Left lung (tissue), 10 donors: ENCODE measurements around the gene MB. TPM values are rescaled to one million over a fixed set of nuclear protein-coding genes. Genes with fewer than 3 reads are reported as not detected.

Experiments
- ATAC-seq: fragments of 200-7000 bp; cut with Tn5 transposase; one replicate; pipeline ENCODE4 v1.9.1; 2020; ENCODE audit warnings: moderate library complexity
- DNase-seq, 4 donors: peaks; one replicate each; pipeline ENCODE4 v3.0.0-alpha.2; 2013 to 2020
- H3K27ac ChIP-seq, 2 donors: fragments of 200-600 bp; sonication (generic) in 1 of 2; one replicate each; pipeline versions ENCODE4 v1.5.0 to v1.8.0; 2020 to 2021
- H3K27me3 ChIP-seq, 2 donors: fragments of 200-600 bp; sonication (generic) in 1 of 2; one replicate each; pipeline versions ENCODE4 v1.5.0 to v1.8.0; 2020 to 2021
- H3K36me3 ChIP-seq, 2 donors: fragments of 200-600 bp; sonication (generic) in 1 of 2; one replicate each; pipeline versions ENCODE4 v1.5.0 to v1.8.0; 2020 to 2021
- H3K4me1 ChIP-seq, 2 donors: fragments of 200-600 bp; one replicate each; pipeline ENCODE4 v1.8.0; 2021
- H3K4me3 ChIP-seq, 2 donors: fragments of 200-600 bp; sonication (generic) in 1 of 2; one replicate each; pipeline versions ENCODE4 v1.5.0 to v1.8.0; 2020 to 2021; ENCODE audit warnings: mild to moderate bottlenecking in 1 of 2
- H3K9me3 ChIP-seq, 2 donors: fragments of 200-600 bp; sonication (generic) in 1 of 2; one replicate each; pipeline versions ENCODE4 v1.5.0 to v1.8.0; 2020 to 2021
- intact Hi-C, 2 donors: fragments of 100-400 bp; cut with DNase I; formaldehyde crosslinking; loops; one replicate each; pipeline versions ENCODE4 v1.11.2 to v1.14.2; 2022
- polyA plus RNA-seq, 6 donors: library from polyadenylated mRNA; unstranded; fragments of 120-200 nt; gene quantifications; one replicate each; pipeline ENCODE4 v1.2.1, GENCODE V29; 2013; ENCODE audit not compliant: insufficient read length in 6 of 6
- total RNA-seq, 2 donors: library from RNA; stranded (reverse); fragmentation: NEBNext Ultra II Directional; extraction: Animal tissue kit (Norgen Biotek cat#: 25700); gene quantifications; one replicate each; pipeline ENCODE4 v1.2.1, GENCODE V29; 2021
- TF ChIP-seq, protein P1 (sequence below), 2 donors: fragments of 200-600 bp; sonication (generic) in 1 of 2; IDR thresholded peaks; one replicate each; pipeline versions ENCODE4 v1.5.0 to v1.8.0; 2021; ENCODE audit warnings: antibody characterized with exemption in 2 of 2
- donor health status: DM: no; HTN: yes; CAD: no.
- donor health status: DM: no; HTN: no; CAD: no.

Gene MB
- total and polyA plus RNA-seq, 8 donors: 0.18 to 3.3 (median 0.86) TPM

DNA sequence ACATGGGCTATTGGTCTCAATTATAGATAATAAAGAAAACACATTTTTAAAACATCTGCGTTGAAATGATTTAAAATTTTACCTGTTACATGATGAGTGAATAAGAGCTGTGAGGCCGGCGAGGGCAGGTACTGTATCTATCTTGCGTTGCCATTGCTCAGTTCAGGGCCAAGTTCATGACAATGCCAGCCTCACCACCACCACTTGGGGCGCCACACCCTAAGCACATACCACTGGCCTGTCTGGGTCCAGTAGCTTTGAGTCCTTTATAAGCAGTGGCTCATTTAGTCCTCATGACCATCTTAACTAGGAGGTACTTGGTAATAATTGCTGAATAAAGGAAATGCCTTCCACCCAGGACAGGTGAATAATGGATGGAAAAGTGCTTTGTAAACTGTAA lies 14.5 kb upstream of the MB start:
- peaks cover 0 to 31% of the 10 kb centered on the region in 2 donors for H3K4me1 ChIP-seq
- H3K27me3 ChIP-seq: no peaks in the 10 kb centered on the region
- no peak overlapping the region for H3K27ac ChIP-seq
- H3K9me3 ChIP-seq: no peaks in the 10 kb centered on the region
- H3K36me3 ChIP-seq: no peaks in the 10 kb centered on the region
- peak; percentile 9 for ATAC-seq
- H3K4me3 ChIP-seq: no peak overlapping the region
- intact Hi-C loops: no loop called here
- peak in 1 of 4 donors; percentile 51 for DNase-seq
- TF ChIP-seq, protein P1, sequence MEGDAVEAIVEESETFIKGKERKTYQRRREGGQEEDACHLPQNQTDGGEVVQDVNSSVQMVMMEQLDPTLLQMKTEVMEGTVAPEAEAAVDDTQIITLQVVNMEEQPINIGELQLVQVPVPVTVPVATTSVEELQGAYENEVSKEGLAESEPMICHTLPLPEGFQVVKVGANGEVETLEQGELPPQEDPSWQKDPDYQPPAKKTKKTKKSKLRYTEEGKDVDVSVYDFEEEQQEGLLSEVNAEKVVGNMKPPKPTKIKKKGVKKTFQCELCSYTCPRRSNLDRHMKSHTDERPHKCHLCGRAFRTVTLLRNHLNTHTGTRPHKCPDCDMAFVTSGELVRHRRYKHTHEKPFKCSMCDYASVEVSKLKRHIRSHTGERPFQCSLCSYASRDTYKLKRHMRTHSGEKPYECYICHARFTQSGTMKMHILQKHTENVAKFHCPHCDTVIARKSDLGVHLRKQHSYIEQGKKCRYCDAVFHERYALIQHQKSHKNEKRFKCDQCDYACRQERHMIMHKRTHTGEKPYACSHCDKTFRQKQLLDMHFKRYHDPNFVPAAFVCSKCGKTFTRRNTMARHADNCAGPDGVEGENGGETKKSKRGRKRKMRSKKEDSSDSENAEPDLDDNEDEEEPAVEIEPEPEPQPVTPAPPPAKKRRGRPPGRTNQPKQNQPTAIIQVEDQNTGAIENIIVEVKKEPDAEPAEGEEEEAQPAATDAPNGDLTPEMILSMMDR (IDR thresholded peaks at IDR 0.05): peak; percentile 20 to 51

DNA sequence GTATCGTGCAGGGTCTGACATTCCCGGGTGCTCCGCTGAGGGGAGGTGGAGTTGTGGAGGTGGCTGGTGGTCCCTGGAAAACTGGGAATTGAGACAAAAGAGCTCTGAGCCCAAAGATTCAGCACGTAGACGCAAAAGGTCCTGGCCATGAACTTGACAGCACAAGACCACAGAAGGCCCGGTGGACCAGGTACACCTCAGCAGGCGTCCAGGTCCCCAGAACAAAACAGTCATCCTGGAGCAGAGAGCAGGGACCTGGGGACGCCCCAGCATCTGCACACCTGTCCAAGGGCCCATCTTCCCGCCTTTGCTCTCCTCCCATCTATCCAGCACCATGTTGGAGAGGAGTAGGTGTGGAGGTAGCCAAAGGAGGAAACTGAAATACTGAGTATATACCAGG lies 13.8 kb upstream of the MB start:
- intact Hi-C loops: no loop called here
- no peaks in the 10 kb centered on the region for H3K9me3 ChIP-seq
- TF ChIP-seq, protein P1 (IDR thresholded peaks at IDR 0.05): no peak
- DNase-seq (peak in 1 of 4 donors; percentile 19), ATAC-seq (no peak)
- no peaks in the 10 kb centered on the region for H3K36me3 ChIP-seq
- no peak overlapping the region for H3K27ac ChIP-seq
- H3K4me1 ChIP-seq: peaks cover 0 to 31% of the 10 kb centered on the region in 2 donors
- H3K4me3 ChIP-seq: no peak overlapping the region
- no peaks in the 10 kb centered on the region for H3K27me3 ChIP-seq

- H3K36me3 ChIP-seq: no peaks in the 10 kb centered on the region
- peaks cover 0 to 31% of the 10 kb centered on the region in 2 donors for H3K4me1 ChIP-seq
- H3K9me3 ChIP-seq: no peaks in the 10 kb centered on the region
- peak overlapping the region in 1 of 2 donors; percentile 45 for H3K27ac ChIP-seq
- TF ChIP-seq, protein P1 (IDR thresholded peaks at IDR 0.05): no peak
- DNase-seq: peak in 1 of 4 donors; percentile 23
- no peak for ATAC-seq
- intact Hi-C loops: no loop called here
- no peak overlapping the region for H3K4me3 ChIP-seq
- no peaks in the 10 kb centered on the region for H3K27me3 ChIP-seq
Measured at GRCh38 chr22:35630387-35630793, 13.3 kb upstream of the MB start.

- intact Hi-C loops: loop anchor here in 1 of 2 donors (5.0 kb wide), 2 partner anchors 208 to 288 kb away; no protein-coding TSS in a partner anchor
- Histone ChIP-seq H3K4me3 (no peak overlapping the region), H3K27ac (peak overlapping the region; percentile 61 to 79), H3K27me3 (no peaks in the 10 kb centered on the region), H3K9me3 (no peaks in the 10 kb centered on the region), H3K36me3 (no peaks in the 10 kb centered on the region), H3K4me1 (peaks cover 0 to 31% of the 10 kb centered on the region in 2 donors)
- ATAC-seq (peak; percentile 46), DNase-seq (peak in 2 of 4 donors; percentile 41 to 81)
- TF ChIP-seq, protein P1 (IDR thresholded peaks at IDR 0.05): no peak
Measured at GRCh38 chr22:35629406-35630216, 12.5 kb upstream of the MB start.

- TF ChIP-seq, protein P1 (IDR thresholded peaks at IDR 0.05): no peak
- Histone ChIP-seq H3K9me3 (no peaks in the 10 kb centered on the region), H3K4me1 (peaks cover 0 to 31% of the 10 kb centered on the region in 2 donors), H3K4me3 (no peak overlapping the region), H3K27ac (no peak overlapping the region), H3K27me3 (no peaks in the 10 kb centered on the region), H3K36me3 (no peaks in the 10 kb centered on the region)
- DNase-seq: peak in 1 of 4 donors; percentile 24
- intact Hi-C loops: loop anchor here in 1 of 2 donors (5.0 kb wide), 2 partner anchors 209 to 289 kb away; no protein-coding TSS in a partner anchor
- ATAC-seq: no peak
Measured at GRCh38 chr22:35628732-35629131, 11.6 kb upstream of the MB start.
